ENCODE data around the gene TMCO1. TPM values are rescaled to one million over a fixed set of nuclear protein-coding genes. Genes with fewer than 3 reads are reported as not detected.
A peak's percentile ranks its signal among the peaks of the same experiment; 100 is the strongest.
"Not testable (repeated sequence)": the region's sequence is repeated elsewhere in the genome, so short reads cannot be mapped to it uniquely, and the experiment has no call there.

Gene TMCO1
- total RNA-seq, 1 experiment from 2014 or later = 73.4 TPM

DNA sequence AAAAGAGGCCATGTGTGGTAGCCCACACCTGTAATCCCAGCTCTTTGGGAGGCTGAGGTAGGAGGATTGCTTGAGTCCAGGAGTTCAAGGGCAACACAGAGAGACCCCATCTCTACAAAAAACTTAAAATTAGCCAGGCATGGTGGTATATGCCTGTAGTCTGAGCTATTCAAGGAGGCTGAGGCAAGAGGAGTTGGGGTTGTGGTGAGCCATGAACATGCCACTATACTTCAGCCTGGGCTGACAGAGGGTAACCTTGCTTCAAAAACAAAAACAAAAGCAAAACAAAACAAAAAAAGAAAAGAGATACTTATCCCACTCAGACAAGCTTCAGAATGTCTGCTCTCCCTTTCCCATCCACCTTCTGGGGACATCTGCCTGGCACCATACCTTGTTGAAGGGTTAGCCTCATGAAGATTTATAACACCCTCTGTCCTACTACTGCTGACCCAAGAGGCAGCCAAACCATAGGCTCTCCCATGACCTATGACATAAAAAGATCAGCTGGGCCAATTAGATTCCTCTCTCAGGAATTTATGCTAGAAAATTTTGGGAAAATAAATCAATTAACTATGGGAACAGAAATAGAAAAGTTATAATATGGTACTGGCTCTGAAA lies 13.2 kb downstream of the TMCO1 start:
- DNase-seq (ENCODE audit: low read depth) = no peak
- in situ Hi-C loops (cut with HindIII; ENCODE audit: low pct_unique_long_range_greater_than_20kb, low sequenced_read_pairs) = no loop called here

DNA sequence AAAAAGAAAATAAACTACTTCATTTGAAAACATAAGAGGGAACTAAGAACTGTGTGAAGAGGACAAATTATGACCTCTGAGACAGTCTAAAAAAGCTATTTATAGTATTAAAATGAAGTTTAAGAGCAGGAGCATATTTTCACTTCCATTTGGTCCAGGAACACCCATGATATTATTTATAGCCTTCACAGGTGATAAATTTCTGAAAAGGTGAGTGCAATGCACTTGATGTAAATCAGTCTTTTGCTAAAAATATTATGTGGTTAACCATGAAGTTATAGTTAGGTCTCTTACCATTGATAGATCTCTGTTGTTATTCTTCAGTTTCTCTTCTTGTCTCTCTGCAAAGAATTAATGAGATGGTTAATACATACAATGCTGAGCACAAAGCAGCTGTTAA lies 14.7 kb downstream of the TMCO1 start:
- DNase-seq (ENCODE audit: low read depth) = no peak
- in situ Hi-C loops (cut with HindIII; ENCODE audit: low pct_unique_long_range_greater_than_20kb, low sequenced_read_pairs) = no loop called here

DNA sequence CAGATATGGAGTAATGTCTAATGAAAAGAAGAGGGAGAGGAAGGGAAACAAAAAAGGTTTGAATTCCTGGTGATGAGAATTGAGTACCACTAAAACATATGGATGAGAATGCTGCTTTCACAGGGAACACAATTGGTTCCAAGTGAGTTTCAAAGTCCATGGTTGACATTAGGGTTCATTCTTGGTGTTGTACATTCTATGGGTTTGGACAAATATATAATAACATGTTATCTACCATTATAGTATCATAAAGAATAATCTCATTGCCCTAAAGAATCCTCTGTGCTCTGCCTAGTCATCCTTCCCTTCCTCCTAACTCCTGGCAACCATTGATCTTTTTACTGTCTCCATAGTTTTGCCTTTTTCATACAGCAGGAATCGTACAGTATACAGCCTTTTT lies 20.1 kb downstream of the TMCO1 start:
- in situ Hi-C loops (cut with HindIII; ENCODE audit: low pct_unique_long_range_greater_than_20kb, low sequenced_read_pairs) = no loop called here

DNA sequence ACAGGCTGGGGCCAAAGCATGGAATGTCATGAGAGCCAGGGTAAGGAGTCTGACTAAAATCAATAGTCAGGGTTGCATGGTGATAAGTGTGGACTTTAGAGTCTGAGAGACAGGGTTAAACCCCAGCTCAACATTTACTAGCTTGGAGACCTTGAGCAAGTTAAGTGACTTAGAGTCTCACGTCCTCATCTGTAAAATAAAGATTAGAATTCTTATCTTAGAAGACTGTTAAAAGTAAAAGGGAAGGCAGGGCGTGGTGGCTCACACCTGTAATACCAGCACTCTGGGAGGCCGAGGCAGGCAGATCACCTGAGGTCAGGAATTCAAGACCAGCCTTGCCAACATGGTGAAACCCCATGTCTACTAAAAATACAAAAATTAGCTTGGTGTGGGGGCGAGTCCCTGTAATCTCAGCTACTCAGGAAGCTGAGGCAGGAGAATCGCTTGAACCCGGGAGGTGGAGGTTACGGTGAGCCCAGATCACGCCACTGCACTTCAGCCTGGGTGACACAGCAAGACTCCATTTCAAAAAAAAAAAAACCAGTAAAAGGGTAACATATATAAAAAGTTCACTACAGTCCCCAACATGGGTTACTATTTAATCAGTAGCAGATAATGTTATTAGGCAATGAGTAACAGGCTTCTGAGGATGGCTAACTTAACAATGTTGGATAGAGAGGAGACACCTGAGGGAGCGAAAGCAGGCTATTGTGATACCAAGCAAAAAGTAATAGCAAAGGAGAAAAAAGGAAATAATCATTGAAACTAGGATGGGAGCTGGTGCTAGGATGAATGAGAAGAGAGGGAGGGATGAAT lies 20.8 kb downstream of the TMCO1 start:
- in situ Hi-C loops (cut with HindIII; ENCODE audit: low pct_unique_long_range_greater_than_20kb, low sequenced_read_pairs) = no loop called here
- DNase-seq (ENCODE audit: low read depth) = peak; percentile 70

More for the DNA sequence above, 20.1 kb downstream of the TMCO1 start:
- no peak for DNase-seq (ENCODE audit: low read depth)

DNA sequence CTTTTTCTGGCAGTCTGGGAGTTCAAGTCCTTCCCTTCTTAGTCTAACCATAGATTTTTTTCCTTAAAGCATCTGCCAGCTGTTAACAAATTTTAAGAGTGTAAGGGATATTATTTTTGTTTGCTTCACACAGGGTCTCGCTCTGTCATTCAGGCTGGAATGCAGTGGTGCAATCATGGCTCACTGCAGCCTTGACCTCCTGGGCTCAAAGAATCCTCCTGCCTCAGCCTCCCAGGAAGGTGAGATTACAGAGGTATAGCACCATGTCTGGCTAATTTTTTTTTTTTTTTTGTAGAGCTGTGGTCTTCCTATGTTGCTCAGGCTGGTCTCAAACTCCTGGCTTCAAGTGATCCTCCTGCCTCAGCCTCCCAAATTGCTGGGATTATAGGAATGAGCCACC lies 23.8 kb downstream of the TMCO1 start:
- in situ Hi-C loops (cut with HindIII; ENCODE audit: low pct_unique_long_range_greater_than_20kb, low sequenced_read_pairs); DNase-seq (ENCODE audit: low read depth): not testable (repeated sequence)

DNA sequence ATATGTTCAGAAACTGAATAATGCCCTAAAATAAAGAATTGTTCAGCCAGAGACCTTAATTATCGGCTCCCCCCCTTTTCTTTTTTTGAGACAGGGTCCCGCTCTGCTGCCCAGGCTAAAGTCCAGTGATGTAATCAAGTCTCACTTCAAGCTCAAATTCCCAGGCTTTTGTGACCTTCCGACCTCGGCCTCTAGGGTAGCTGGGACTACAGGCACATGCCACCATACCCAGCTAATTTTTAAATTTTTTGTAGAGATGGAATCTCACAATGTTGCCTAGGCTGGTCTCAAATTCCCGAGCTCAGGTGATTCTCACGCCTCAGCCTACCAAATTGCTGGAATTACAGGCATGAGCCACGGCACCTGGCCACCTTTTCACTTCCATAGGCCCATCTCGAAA lies 26.5 kb downstream of the TMCO1 start:
- in situ Hi-C loops (cut with HindIII; ENCODE audit: low pct_unique_long_range_greater_than_20kb, low sequenced_read_pairs) = no loop called here
- DNase-seq (ENCODE audit: low read depth) = no peak

DNA sequence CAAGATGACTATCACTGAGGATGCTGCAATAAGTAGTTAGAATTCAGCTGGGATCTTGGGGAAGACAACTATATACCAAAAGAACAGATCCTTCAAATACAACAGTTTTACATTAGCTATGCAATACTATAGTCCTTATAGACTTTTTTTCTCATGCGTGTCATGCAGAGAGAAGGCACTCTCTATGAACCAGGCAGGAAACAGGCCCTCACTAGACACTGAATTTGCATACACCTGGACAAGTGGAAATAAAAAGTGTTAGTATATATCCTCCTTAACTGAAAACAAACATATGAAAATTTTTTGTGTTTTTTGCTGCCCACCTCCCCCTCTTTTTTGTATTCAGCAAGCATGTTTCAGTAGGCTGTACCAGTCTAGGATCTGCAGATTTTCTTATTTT lies 29.9 kb downstream of the TMCO1 start:
- DNase-seq (ENCODE audit: low read depth) = no peak
- in situ Hi-C loops (cut with HindIII; ENCODE audit: low pct_unique_long_range_greater_than_20kb, low sequenced_read_pairs) = no loop called here

DNA sequence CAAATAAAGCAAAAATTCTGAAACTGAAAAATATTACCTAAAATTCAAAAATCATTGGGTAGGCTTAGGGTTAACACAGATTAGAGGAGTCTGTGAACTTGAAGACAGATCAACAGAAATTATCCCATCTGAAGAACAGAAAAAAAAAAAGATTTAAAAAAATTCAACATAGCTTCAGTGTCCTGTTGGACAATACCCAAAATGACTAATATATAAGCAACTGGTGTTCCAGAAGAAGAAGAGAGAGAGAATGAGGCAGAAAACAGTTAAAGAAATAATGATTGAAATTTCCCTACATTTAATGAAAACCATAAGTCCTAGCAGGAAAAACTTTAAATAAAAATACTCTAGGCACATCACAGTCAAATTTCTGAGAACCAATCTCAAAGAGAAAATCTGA lies 31.5 kb downstream of the TMCO1 start:
- in situ Hi-C loops (cut with HindIII; ENCODE audit: low pct_unique_long_range_greater_than_20kb, low sequenced_read_pairs) = no loop called here
- DNase-seq (ENCODE audit: low read depth) = no peak

DNA sequence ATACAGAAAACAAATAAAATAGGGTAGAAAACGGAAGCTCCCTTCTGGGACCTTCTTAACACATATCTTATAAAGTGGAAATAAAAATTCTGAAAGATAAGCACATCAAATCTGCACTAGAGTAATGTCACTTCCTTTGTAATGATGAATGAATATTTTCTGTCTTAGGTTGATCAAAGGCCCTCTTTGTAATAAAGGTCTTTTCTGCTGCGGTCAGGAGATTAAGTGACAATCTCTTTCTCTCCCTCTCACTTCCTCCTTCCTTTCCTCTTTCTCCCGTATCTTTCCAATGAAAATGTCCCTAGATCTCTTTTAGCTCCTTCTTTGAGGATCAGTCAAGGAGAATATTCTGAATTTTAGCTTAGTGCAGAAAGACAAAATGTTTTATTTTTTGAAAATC lies 33.8 kb downstream of the TMCO1 start:
- in situ Hi-C loops (cut with HindIII; ENCODE audit: low pct_unique_long_range_greater_than_20kb, low sequenced_read_pairs) = no loop called here
- no peak for DNase-seq (ENCODE audit: low read depth)

DNA sequence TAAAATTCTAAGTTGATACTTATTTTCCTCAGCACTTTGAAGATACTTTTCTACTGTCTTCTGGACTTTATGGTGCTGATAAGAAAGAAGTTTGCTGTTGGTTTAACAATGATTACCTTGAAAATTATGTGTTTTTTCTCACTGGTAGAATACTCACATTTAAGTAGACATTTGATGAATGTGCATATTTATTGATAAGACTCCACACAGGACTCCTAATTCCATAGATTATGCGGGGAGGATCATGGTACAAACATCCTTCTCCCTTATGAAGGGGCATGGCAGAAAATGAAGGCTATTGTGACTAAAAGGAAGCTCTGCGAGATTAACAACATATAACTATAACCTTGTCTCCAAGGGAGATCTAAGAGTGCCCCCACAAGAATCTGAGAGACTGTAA lies 41.8 kb downstream of the TMCO1 start:
- in situ Hi-C loops (cut with HindIII; ENCODE audit: low pct_unique_long_range_greater_than_20kb, low sequenced_read_pairs) = no loop called here
- DNase-seq (ENCODE audit: low read depth) = no peak

DNA sequence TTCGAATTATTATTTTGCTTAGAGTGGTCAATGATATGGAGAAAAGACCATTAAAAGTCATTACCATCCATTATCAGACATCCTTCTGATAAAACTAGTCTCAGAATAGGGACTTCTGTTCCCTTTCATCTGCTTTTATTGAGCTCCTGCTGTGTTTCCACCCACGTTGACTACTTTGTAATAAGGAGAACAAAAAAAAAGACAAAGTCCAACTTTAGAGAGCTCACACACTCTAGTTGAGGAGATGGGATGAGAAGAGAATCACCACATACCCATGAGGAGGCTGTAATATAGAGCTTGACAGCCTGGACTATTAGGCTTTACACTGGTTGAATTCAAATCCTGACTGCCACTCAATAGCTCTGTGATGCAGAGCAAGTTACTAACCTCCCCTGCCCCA lies 42.5 kb downstream of the TMCO1 start:
- DNase-seq (ENCODE audit: low read depth) = no peak
- in situ Hi-C loops (cut with HindIII; ENCODE audit: low pct_unique_long_range_greater_than_20kb, low sequenced_read_pairs) = no loop called here

DNA sequence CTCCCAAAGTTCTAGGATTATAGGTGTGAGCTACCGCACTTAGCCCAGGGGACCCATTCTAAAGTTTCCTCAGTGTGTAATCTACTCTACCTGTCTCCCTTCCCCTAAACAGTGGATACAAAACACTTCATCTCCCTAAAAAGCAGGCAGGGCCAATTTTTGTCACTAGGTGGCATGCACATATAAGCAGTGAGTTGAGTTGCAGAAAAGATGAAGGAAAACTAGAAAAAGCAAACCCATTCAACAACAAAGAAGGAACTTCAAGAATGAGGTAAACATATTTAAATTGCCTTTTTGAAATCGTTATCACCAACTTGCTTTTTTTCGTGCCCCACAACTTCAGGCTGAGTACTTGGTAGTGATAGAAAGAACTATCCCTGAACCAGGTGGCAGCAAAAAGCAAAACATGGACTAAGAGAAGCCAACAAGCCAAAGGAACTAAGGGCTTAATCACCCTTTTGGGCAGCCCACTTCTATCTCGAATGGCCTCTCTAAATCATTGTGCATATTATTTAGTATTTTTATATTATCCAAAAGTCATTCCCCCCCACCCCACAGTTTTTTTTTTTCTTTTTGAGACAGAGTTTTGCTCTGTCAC lies 50.7 kb downstream of the TMCO1 start:
- in situ Hi-C loops (cut with HindIII; ENCODE audit: low pct_unique_long_range_greater_than_20kb, low sequenced_read_pairs) = no loop called here
- DNase-seq (ENCODE audit: low read depth) = peak; percentile 71

DNA sequence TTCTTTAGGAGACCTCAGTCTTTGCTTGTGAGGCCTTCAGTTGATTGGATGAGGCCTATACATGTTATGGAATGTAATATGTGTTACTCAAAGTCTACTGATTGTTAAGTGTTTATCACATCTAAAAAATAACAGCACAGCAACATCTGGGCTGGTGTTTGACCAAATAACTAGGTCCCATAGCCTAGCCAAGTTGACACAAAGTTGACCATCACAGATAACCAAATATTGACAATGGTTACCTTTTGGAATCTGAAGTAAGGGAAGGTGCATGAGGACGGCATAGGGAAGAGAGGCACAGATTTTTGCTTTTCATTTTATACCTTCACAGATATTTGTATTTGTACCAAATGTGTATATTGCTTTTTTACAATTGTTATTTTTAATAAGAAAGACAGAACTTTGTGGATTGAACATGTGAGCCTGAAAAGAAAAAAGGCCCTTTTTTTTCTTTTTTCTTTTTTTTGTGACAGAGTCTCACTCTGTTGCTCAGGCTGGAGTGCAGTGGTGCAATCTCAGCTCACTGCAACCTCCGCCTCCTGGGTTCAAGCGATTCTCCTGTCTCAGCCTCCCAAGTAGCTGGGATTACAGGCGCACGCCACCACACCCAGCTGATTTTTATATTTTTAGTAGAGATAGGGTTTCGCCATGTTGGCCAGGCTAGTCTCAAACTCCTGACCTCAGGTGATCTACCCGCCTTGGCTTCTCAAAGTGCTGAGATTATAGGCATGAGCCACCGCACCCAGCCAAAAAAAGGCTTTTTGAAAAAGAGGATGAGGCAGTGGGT lies 52.2 kb downstream of the TMCO1 start:
- in situ Hi-C loops (cut with HindIII; ENCODE audit: low pct_unique_long_range_greater_than_20kb, low sequenced_read_pairs) = not testable (repeated sequence)

DNA sequence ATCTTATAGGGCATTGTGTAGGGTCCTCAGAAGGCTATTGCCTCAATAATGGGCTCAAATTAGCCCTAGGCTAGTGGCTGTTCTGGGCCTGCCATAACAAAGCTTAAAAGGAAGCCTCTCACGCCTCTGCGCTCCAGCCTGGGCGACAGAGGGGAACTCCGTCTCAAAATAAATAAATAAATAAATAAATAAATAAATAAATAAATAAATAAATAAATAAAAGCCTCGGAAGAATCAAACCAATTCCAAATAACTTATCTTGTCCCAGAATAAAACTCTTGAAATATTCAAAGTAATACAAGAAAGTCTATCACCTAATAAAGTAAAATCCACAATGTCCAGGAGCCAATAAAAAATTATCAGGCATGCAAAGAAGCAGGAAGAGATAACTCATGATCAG lies 55.9 kb downstream of the TMCO1 start:
- in situ Hi-C loops (cut with HindIII; ENCODE audit: low pct_unique_long_range_greater_than_20kb, low sequenced_read_pairs) = no loop called here
- DNase-seq (ENCODE audit: low read depth) = no peak

More for the DNA sequence above, 52.2 kb downstream of the TMCO1 start:
- DNase-seq (ENCODE audit: low read depth) = not testable (repeated sequence)

DNA sequence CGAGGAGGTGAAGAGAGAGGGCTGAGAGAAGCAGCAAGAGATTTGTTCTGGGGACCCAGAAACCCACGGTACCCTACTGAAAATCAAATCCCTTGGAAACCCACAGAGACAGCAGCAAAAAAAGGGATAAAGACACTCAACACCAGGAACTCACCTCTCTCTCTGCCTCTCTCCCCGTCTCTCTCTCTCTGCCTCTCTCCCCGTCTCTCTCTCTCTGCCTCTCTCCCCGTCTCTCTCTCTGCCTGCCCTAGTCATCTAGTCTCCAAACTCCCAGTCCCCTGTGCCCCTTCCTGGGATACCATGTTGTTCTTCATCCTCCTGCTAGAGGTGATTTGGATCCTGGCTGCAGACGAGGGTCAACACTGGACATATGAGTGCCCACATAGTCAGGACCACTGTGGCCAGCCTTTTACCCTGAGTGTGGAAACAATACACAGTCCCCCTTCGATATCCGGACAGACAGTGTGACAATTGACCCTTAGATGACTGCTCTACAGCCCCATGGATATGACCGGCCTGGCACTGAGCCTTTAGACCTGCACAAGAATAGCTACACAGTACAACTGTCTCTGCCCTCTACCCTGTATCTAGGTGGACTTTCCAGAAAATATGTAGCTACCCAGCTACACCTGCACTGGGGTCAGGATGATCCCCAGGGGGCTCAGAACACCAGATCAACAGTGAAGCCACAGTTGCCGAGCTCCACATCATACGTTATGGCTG lies 60.5 kb downstream of the TMCO1 start:
- no peak for DNase-seq (ENCODE audit: low read depth)
- in situ Hi-C loops (cut with HindIII; ENCODE audit: low pct_unique_long_range_greater_than_20kb, low sequenced_read_pairs) = no loop called here

DNA sequence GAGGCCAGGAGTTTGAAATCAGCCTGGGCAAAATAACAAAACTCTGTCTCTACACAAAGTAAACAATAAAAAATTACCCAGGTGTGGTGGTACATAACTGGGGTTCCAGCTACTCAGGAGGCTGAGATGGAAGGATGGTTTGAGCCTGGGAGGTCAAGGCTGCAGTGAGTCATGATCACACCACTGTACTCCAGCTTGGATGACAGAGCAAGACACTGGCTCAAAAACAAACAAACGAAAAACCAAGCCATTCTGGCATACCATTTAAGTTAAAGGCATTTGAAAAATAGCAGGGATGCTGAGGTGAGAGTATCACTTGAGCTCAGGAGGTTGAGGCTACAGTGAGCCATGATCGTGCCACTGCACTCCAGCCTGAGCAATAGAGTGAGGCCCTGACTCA lies 65.0 kb downstream of the TMCO1 start:
- in situ Hi-C loops (cut with HindIII; ENCODE audit: low pct_unique_long_range_greater_than_20kb, low sequenced_read_pairs) = no loop called here
- DNase-seq (ENCODE audit: low read depth) = peak; percentile 62

DNA sequence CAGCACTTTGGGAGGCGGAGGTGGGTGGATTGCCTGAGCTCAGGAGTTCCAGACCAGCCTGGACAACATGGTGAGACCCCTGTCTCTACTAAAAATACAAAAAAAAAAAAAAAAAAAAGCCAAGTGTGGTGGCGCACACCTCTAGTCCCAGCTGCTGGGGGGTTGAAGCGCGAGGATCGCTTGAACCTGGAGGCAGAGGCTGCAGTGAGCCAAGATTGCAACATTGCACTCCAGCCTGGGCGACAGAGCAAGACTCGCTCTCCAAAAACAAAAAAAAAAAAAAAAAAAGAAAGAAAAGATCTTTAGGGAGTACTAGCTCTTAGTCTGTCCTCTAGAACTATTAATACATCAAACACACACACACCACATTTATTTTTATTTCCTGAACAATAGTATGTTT lies 66.7 kb downstream of the TMCO1 start:
- in situ Hi-C loops (cut with HindIII; ENCODE audit: low pct_unique_long_range_greater_than_20kb, low sequenced_read_pairs); DNase-seq (ENCODE audit: low read depth): not testable (repeated sequence)

DNA sequence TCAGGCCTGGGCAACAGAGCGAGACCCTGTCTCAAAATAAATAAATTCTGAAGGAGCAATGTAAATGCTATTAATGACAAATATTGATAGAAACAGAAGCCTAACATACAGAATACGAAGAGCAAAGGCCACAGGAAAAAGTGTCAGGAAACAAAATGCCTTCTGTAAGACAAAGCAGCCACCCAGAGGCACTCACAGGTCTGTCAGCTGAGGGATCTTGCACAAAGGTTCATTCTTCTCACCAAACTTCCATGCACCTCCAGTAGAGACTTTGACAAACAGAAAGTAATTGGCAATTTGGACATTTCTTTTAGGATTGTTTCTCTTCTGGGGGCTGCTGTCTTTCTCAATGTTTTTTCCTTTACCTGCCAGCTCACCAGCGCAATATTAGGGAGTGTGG lies 69.1 kb downstream of the TMCO1 start:
- no peak for DNase-seq (ENCODE audit: low read depth)
- in situ Hi-C loops (cut with HindIII; ENCODE audit: low pct_unique_long_range_greater_than_20kb, low sequenced_read_pairs) = no loop called here
